Amygdala (tissue), 56 donors: ENCODE measurements around the gene NPHP4.
A peak's percentile ranks its signal among the peaks of the same experiment; 100 is the strongest.

Experiments
- DNase-seq, 56 donors: peaks; one replicate each; lab custom pipeline; 2025; lab: John Stamatoyannopoulos, UW

The NPHP4 gene

DNA sequence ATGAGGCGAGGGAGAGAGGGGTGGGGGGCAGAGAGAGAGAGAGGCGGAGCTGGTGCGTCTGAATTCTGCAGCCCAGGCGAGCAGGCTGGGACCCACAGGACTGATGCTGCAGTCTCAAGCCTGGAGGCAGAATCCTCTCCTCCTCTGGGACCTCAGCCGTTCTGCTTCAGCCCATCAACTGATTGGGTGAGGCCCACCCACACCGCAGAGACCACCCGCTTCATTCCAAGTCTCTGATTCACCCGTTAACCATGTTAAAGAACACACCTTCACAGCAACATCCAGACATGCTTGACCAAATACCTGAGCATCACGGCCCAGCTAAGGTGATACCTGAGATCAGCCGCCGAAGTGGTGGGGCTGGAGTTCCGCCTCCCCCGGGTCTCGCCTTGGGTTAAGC, 147.8 kb downstream of the NPHP4 start:
- DNase-seq: no peak

DNA sequence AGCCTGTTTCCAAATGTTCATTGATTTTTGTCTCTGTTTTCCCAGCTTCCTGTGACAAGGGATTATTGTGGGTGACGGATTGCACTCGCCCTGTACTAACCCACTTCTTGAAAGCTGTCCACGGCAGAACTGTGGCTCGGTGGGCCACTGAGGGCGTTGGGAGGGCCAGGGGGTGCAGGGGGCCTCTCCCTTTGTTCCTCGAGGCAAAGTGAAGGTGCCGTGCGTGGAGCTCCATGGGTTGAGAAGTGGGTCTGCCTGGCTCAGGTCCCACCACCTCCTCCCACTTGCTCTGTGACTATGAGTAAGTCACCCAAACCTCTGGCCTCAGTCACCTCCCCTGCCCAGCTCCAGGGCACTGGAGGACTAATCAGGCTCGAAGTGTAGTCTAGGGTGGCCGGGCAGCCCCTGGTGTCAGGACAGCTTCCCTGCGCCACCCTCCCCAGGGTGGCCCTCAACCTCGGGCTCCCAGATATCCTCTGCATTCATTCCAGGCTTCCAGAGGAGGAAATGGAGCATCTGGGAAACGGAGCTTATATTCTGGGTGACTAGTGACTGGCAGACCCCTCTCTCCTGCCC, 148.6 kb downstream of the NPHP4 start:
- no peak for DNase-seq

- DNase-seq: no peak
Observed at GRCh38 chr1:5842679-5843078, 149.5 kb downstream of the NPHP4 start.

GRCh38 chr1:5840551-5841001, 151.6 kb downstream of the NPHP4 start:
- no peak for DNase-seq

DNA sequence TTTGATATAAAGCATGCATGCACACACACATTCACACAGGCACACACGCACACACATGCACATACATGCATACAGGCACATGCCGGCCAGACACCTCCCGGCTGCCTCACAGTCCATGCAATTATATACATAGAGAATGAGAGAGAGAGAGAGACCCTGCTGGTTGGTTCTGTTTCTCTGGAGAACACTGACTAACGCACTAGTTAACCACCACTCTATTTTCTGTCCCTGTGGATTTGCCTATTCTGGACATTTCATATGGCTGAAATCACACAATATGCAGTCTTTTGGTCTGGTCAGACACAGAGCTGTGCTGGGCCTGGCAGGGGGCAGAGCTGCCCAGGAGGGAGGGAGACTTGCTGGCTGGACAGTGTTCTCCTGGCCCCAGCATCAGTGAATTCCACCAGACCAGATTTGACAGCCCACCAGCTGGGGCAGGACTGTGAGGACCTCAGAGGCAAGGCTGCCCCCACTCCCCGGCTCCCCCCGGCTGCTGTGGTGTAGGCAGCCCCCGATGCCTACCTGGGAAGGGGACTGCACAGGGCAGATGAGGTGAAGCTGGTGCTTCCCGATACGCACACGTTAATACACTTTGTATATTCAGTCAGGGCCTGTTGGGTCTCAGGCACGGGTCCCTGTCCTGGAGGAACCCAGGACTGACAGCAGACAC, 152.2 kb downstream of the NPHP4 start:
- DNase-seq: no peak

DNA sequence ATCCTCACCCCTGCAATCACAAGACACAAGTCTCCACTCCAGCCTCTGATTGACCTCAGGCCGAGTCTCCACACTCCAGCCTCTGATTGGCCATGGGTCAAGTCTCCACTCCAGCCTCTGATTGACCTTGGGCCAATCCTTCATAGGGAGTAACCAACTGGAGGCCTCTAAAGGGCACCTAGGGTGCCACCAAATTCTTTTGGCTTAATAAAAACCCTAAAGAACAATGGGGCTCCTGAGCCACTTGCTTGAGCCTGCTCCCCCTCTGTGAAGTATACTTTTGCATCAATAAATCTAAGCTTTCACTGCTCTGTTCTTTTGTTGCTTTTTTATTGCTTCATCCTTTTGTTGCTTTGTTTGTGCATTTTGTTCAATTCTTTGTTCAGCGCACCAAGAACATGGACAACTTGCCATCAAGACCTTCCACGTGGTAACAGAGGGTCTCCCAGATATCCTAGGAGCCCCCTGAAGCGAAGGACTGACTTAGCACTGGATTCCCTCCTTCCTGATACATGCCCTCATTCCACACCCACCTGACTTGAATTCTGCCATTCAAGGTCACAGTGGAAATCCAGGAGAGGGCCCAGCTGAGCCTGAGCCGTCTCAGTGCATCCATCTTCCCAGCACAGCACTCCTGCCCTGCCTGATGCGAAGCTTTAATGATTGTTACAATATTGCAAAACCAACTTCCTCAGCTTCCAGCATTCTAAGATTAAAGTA, 152.9 kb downstream of the NPHP4 start:
- no peak for DNase-seq

- no peak for DNase-seq
Observed at GRCh38 chr1:5837976-5838653, 154.1 kb downstream of the NPHP4 start.

DNA sequence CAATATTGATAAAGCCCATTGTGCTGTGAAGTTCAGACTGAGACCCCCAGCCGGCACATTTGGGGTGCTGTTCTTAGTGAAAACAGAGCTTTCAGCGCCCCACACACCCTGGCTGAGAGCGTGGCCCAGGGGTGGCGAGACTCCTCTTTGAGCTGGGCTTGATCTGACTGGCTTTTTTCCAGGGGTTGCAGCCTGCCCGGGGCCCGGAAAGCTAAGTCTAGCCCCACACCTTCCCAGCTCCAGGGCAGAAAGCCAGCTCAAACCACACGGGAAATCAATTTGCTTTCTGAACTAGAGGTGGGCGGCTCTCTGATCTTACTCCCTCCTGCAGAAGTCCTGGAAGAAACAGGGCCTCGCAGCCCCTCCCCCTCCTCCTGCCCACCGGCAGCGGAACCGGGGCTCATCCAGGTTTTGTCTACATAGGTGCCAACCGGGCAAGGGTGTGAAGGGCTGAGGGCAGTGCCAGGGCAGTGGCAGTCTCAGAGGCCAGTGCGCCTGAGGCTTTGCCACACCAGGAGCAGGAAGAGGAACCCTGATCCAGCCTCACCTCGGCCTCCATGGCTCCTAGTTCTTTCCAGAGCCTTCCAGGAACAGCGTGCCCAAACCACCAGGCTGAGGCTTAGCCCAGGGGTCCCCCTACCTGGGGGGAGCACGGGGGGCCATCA, 155.3 kb downstream of the NPHP4 start:
- no peak for DNase-seq

DNA sequence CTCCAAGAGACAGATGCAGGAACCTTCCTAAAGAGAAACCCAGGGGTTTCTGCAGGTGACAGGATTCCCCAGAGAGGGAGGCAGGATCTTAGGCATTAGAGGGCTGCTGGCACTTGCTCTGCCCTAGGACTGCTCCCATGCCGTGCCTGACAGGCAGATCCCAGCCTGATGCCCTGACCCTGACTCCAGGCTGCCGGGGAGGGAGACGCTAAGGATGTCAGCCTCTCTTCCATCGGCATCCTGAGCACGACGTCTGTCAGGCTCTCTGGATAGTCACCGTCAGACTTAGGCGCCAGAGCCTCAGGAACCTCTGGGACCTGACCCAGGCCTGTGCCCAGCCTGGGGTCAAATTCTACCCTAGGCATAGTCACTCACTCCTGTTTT, 157.1 kb downstream of the NPHP4 start:
- DNase-seq: no peak

- DNase-seq: no peak
Observed at GRCh38 chr1:5834477-5835178, 157.6 kb downstream of the NPHP4 start.

- DNase-seq: no peak
Observed at GRCh38 chr1:5833911-5834310, 158.3 kb downstream of the NPHP4 start.

DNA sequence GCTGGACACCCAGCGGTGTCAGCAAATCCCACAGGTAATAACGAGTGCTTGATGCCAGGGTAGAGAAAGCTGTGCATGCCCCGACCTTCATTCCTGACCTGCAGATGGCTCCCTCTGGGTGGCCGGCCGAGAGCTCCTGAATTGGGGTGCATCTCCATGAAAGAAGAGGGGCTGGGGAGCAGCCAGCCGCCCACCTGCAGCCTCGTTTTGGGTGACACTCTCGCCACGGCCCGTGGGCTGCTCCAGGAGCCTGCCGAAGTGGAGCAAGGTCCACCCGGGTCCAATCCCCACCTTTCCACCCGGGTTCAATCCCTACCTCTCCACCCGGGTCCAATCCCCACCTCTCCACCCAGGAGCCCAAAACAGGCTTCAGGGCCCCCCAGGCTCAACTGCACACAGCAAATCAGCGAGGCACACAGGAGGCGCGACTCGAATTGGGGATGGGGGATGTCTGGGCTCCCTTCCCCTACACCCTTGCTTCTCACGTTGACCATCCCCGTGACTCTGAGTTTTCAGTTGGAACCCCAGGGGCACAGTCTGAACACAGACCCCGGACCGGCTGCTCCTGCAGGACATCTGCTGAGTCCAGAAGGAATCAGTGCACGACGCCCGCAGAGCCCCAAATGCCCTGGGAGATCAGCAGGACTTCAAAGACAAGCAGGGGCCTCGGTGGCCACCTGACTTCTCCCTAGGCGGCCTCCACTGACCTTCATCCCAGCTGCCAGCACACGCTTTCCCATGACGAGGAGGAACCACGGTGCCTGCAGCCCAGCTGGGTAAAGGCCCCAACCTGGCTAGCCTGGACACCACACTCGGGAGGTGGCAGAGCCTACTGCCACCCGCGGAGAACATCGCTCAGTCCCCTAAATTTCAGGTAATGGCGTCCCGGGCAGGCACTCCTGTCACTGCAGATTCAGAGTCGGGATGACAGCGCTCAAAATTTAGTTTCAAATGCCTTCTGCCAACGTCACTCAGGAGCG, 159.0 kb downstream of the NPHP4 start:
- no peak for DNase-seq

GRCh38 chr1:5831600-5832335, 160.5 kb downstream of the NPHP4 start:
- no peak for DNase-seq

DNA sequence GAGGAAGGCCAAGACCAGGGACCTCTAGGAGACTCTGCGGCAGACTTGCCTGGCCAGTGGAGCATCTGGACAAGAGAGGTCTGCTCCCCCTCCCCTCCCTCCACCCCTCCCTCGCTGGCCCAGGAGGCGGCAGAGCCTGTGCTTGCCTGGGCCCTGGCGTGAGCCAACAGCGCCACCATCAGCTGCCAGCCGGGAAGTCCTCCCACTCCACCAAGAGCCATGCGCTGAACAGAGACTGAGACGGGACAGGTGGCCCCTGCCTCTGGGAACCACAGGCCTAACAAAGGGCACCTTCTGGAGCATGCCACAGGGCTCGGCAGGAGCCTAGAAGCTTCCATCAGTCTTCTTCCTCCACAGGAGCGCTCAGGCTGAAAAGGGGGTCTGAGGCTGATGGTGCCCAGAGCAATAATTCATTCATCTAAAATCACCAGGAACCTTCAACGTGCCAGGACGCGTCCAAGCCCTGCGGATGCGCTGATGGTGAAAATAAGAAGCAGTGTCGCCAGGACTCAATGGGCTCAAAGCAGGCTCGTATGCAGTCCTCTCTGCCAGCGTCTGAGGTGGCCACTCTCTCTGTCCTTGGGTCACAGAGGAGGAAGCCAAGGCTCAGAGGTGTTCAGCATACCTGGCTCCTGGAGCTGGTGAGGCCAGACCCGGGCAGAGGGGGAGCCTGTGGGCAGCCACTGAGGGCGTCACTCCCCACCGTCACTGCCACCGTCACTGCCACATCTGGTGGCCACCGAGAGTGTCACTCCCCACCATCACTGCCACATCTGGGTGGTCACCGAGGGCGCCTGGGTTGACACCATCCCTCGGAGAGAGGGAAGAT, 161.2 kb downstream of the NPHP4 start:
- peak in 10 of 56 donors; percentile 7 to 32 (median 21) for DNase-seq

- no peak for DNase-seq
Observed at GRCh38 chr1:5829414-5829813, 162.8 kb downstream of the NPHP4 start.

GRCh38 chr1:5828308-5828935, 163.8 kb downstream of the NPHP4 start:
- no peak for DNase-seq

- DNase-seq: no peak
Observed at GRCh38 chr1:5827516-5827915, 164.7 kb downstream of the NPHP4 start.
